ENCODE measurements around the gene KRTAP9-7.
"Not testable (repeated sequence)": the region's sequence is repeated elsewhere in the genome, so short reads cannot be mapped to it uniquely, and the experiment has no call there.

Gene KRTAP9-7

GRCh38 chr17:41267711-41268110, 7.8 kb upstream of the KRTAP9-7 start:
- DNase-seq (ENCODE audit: low spot score), result no peak
- TF ChIP-seq, protein P1, sequence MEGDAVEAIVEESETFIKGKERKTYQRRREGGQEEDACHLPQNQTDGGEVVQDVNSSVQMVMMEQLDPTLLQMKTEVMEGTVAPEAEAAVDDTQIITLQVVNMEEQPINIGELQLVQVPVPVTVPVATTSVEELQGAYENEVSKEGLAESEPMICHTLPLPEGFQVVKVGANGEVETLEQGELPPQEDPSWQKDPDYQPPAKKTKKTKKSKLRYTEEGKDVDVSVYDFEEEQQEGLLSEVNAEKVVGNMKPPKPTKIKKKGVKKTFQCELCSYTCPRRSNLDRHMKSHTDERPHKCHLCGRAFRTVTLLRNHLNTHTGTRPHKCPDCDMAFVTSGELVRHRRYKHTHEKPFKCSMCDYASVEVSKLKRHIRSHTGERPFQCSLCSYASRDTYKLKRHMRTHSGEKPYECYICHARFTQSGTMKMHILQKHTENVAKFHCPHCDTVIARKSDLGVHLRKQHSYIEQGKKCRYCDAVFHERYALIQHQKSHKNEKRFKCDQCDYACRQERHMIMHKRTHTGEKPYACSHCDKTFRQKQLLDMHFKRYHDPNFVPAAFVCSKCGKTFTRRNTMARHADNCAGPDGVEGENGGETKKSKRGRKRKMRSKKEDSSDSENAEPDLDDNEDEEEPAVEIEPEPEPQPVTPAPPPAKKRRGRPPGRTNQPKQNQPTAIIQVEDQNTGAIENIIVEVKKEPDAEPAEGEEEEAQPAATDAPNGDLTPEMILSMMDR (IDR thresholded peaks at IDR 0.05; ENCODE audit: extremely low read depth, missing control alignments), result no peak

- not testable (repeated sequence) for DNase-seq (ENCODE audit: low spot score)
Observed at GRCh38 chr17:41271323-41271722, 4.2 kb upstream of the KRTAP9-7 start.

GRCh38 chr17:41271858-41272257, 3.6 kb upstream of the KRTAP9-7 start:
- TF ChIP-seq, protein P1 (IDR thresholded peaks at IDR 0.05; ENCODE audit: extremely low read depth, missing control alignments), result no peak
- DNase-seq (ENCODE audit: low spot score), result no peak

GRCh38 chr17:41278176-41278955, 2.9 kb downstream of the KRTAP9-7 start:
- TF ChIP-seq, protein P1 (IDR thresholded peaks at IDR 0.05; ENCODE audit: extremely low read depth, missing control alignments), result no peak
- DNase-seq (ENCODE audit: low spot score), result peak; percentile 0

DNA sequence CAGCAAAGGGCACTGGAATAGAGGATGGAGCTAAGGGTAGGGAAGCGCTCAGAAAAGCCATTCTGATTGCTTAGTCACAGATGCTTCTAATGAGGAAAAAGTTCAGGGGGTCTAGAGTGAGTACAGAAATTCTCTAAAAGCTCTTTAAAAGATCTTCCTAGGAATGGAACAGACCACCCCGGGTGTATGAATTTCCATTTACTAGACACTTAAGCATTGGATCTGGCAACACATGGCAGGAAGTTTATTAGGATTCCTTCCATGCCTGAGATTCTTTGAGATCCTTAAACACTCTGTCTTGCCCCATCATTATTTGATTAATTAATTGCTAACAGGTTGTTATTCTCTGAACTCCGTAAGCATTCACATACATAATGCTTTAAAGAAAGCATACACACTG, 8.5 kb downstream of the KRTAP9-7 start:
- peak; percentile 0 for DNase-seq (ENCODE audit: low spot score)
- TF ChIP-seq, protein P1 (IDR thresholded peaks at IDR 0.05; ENCODE audit: extremely low read depth, missing control alignments), result no peak

- DNase-seq (ENCODE audit: low spot score), result peak; percentile 0
- TF ChIP-seq, protein P1 (IDR thresholded peaks at IDR 0.05; ENCODE audit: extremely low read depth, missing control alignments), result no peak
Observed at GRCh38 chr17:41284546-41284945, 9.0 kb downstream of the KRTAP9-7 start.

GRCh38 chr17:41287050-41287449, 11.6 kb downstream of the KRTAP9-7 start:
- TF ChIP-seq, protein P1 (IDR thresholded peaks at IDR 0.05; ENCODE audit: extremely low read depth, missing control alignments), result no peak
- peak; percentile 1 for DNase-seq (ENCODE audit: low spot score)

DNA sequence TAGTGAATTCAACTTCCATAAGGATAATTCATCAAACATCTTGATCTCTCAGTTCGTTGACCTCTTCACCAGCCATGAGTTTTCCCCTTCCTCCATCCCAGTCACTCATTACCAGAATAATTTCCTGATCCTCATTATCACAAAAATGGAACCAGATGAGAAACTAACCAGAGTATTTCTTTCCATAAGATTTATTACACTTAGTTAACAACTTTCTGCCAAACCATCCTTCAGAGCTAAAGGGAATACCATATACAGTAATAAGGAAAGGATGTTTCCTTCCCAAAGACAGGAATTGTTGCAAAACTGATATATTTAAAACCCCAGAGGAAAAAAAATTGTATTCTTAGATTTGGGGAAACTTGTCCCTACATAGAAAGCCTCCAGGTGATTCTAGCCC, 18.5 kb downstream of the KRTAP9-7 start:
- TF ChIP-seq, protein P1 (IDR thresholded peaks at IDR 0.05; ENCODE audit: extremely low read depth, missing control alignments), result no peak
- DNase-seq (ENCODE audit: low spot score), result peak; percentile 0

Data from GM20000 (cell line).